Skeletal muscle tissue (tissue), 4 donors: Measurements from ENCODE around the gene S100A16. TPM values are rescaled to one million over a fixed set of nuclear protein-coding genes. Genes with fewer than 3 reads are reported as not detected.

ENCODE experiments used
- H3K27ac ChIP-seq: one replicate; pipeline ENCODE4 v1.7.0; 2013; ENCODE audit warnings: mild to moderate bottlenecking, low read depth, low read length, inconsistent platforms
- H3K27me3 ChIP-seq, 3 donors: one replicate each; pipeline ENCODE4 v1.7.0; 2013; ENCODE audit warnings: low read length in 3 of 3; ENCODE audit not compliant: control insufficient read depth in 3 of 3, insufficient read depth in 3 of 3
- H3K36me3 ChIP-seq, 3 donors: one replicate each; pipeline ENCODE4 v1.7.0; 2013; ENCODE audit warnings: low read length in 3 of 3; ENCODE audit not compliant: control insufficient read depth in 3 of 3, insufficient read depth in 3 of 3
- H3K4me1 ChIP-seq, 3 donors: one replicate each; pipeline ENCODE4 v1.7.0; 2013; ENCODE audit warnings: low read length in 3 of 3, mild to moderate bottlenecking in 3 of 3; ENCODE audit not compliant: control insufficient read depth in 3 of 3, insufficient read depth in 3 of 3
- H3K4me3 ChIP-seq, 3 donors: one replicate each; pipeline ENCODE4 v1.7.0; 2013; ENCODE audit warnings: low read length in 3 of 3
- H3K9ac ChIP-seq, 3 donors: one replicate each; pipeline ENCODE4 v1.7.0; 2013; ENCODE audit warnings: low read length in 3 of 3, mild to moderate bottlenecking in 3 of 3, moderate library complexity in 2 of 3, low read depth in 1 of 3
- H3K9me3 ChIP-seq, 3 donors: one replicate each; pipeline ENCODE4 v1.7.0; 2013; ENCODE audit warnings: low read length in 3 of 3; ENCODE audit not compliant: control insufficient read depth in 3 of 3
- total RNA-seq: library from RNA; depleted of rRNA; stranded (reverse); fragments of >200 nt; gene quantifications from one replicate; pipeline ENCODE4 v1.2.3, GENCODE V29; 2014
- donor health status: Osteomylitis.

S100A16 gene
- total RNA-seq, 1 donor from 2014 or later, result 36.0 TPM

DNA sequence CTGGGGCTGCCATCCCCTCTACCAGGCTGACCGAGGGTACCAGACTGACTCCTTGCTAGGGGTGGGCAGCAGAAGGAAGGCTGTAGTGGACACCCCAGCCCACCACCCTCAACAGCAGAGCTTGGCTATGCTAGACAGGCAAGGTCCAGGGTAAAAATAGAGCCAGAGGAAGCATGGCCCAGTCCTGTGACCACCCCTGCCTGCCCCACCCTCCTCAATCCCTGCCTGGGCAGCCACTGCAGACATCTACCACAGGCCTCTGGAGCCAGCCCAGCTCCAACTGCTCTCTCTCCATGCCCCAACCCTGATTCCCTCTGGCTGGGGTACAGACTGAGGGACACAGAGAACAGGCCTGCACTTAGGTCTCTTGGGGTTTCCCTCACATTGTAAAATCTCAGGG is 17.0 kb upstream of the S100A16 start:
- Histone ChIP-seq H3K9ac (peak overlapping the region; percentile 83 to 96 (median 85)), H3K36me3 (peaks cover 4 to 14% (median 6%) of the 10 kb centered on the region in 3 donors), H3K27ac (peak overlapping the region; percentile 91), H3K4me1 (peaks cover 56 to 73% (median 60%) of the 10 kb centered on the region in 3 donors), H3K27me3 (no peaks in the 10 kb centered on the region), H3K4me3 (peak overlapping the region; percentile 75 to 88 (median 84)), H3K9me3 (no peaks in the 10 kb centered on the region)

DNA sequence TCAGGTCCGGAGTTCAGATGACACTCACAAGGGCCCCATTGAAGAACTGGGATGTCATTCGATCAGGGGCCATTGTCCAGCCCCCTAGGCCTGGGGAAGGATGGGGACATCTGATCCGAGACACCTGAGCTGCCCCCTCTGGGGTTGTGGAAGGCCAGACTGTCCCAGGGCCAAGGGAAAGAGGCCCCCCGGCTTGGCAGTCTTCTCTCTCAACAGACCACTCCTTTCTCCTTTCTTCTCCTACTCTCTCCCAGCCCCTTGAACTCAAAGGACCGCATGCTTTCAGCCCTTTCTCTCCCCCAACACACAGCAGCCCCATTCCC is 16.4 kb upstream of the S100A16 start:
- peak overlapping the region; percentile 91 for H3K27ac ChIP-seq
- no peaks in the 10 kb centered on the region for H3K9me3 ChIP-seq
- peaks cover 4 to 14% (median 6%) of the 10 kb centered on the region in 3 donors for H3K36me3 ChIP-seq
- H3K4me1 ChIP-seq, result peaks cover 56 to 70% (median 62%) of the 10 kb centered on the region in 3 donors
- peak overlapping the region; percentile 83 to 96 (median 85) for H3K9ac ChIP-seq
- no peaks in the 10 kb centered on the region for H3K27me3 ChIP-seq
- peak overlapping the region; percentile 75 to 88 (median 84) for H3K4me3 ChIP-seq

DNA sequence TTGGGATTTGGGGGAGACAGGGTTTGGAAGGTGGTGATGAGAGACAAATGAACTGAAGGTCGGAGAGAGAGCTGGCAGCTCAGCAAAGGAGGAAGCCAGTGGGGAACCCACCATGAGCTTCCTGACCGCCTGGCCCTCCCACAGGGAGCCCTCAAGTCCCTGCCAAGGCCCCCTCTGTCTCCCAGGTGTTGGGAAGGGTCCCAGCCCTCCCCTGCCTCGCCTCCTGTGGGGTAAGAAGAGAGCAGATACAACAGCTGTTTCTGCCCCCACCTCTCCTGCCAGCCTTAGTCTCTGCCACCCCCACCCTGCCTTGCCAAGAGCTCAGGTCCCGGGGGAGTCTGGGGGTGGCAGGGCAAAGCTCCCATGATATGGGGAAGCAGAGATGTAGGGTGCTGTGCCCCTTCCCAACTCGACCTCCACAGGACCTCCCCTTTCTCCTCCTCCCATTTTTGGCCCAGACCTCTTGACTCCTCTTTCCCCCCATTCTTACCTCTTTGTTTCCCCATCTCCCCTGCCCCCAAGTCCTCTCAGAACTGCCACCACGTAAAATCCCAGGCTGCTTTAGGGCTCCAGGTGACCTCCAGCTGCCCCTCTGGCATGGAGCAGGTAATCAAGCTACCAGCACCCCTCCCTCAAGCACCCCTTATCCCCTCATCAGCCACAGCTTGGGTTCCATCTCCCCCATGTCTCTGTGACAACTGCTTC is 15.9 kb upstream of the S100A16 start:
- H3K9ac ChIP-seq, result peak overlapping the region; percentile 83 to 96 (median 85)
- H3K4me1 ChIP-seq, result peaks cover 56 to 69% (median 62%) of the 10 kb centered on the region in 3 donors
- H3K4me3 ChIP-seq, result peak overlapping the region; percentile 75 to 88 (median 84)
- no peaks in the 10 kb centered on the region for H3K9me3 ChIP-seq
- no peaks in the 10 kb centered on the region for H3K27me3 ChIP-seq
- peaks cover 4 to 14% (median 8%) of the 10 kb centered on the region in 3 donors for H3K36me3 ChIP-seq
- H3K27ac ChIP-seq, result peak overlapping the region; percentile 91

DNA sequence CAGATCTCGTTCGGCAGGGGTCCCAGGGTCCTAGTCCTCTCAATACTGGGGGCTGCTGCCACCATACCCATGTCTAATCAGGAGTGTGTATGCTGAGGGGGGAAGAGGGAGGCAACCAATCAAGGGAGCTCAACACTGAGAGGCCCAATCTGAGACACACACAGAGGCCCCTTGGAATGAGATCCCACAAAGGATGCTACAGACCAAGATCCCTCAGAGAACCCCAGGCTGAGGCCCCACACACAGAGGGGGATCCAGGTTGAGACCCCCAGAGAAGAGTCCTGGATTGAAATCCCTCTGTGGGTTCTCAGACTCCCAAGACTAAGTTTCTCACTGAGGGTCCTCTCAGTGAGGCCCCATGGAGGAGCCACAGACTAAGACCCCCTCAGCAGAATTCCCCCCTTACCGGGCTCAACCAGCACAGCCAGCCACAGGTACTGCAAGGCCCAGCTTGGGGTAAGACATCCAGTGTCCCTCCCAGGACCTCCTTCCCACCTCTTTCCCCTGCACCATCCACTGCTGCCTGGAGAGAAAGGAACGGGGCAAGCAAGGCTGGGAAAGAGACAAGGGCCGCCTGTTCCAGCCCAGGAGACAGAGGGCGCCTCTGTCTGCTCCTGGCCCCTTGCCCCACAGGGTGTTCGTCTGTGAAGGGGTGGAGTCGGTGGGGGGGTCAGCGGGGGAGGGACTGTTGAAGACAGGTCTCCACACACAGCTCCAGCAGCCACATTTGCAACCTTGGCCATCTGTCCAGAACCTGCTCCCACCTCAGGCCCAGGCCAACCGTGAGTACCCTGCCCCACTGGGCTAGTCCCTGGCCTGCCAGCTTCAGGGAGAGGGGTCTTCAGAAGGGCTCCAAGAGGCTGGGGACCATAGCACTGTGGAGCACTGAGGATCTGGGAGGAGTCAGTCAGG is 15.0 kb upstream of the S100A16 start, which contains the start of gene S100A1:
Gene S100A1 (plus strand): TSS at position 720 of the 912 bp plus-strand sequence. CDS start 2,088 bp downstream, outside the sequence.
- Histone ChIP-seq H3K9ac (peak within 1 kb of the TSS; percentile 88 to 96 (median 92)), H3K9me3 (no peaks in the 10 kb centered on the region), H3K27ac (peak within 1 kb of the TSS; percentile 91), H3K27me3 (no peaks in the 10 kb centered on the region), H3K4me1 (peaks cover 50 to 64% (median 55%) of the 10 kb centered on the region in 3 donors), H3K36me3 (peaks cover 4 to 15% (median 10%) of the 10 kb centered on the region in 3 donors), H3K4me3 (peak within 1 kb of the TSS; percentile 75 to 88 (median 84))

DNA sequence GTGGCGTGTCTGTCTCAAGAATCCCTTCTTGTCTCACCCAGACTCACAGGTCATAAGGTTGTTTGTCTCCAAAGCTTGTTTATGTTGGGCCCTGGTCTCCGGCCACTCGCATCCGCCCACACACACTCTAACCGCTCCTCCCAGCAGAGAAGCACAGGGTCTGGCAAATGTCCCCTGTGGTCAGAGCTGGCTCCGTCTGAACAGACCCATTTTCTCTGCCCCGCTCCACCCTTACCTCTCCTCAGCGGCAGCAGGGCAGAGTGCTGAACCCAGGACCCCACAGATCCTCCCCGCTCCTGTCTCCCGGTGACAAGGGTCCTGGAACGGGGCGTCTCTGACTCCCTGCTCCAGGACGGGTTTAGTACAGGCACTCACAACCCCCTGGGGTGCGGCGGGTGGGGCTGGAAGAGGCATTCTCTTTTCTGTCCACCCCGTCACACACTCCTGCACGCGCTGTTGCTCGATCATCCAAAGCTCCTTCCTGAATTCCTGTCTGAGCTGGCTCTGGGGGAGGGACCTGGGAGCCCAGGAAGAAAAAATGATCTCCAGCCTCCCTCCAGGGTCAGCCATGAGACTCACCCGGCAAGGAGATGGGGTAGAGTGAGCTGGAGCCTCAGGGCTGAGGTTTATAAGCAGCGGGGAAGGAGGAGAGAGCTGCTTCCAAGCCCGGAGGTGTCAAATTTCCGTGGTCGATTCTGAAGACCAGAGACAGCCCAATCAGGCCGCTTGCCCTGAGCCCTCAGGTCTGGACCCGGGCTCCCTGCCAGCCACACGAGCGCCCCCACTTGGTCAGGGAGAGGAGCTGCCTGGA is 14.2 kb upstream of the S100A16 start, which contains the start of gene S100A13:
Gene S100A13 (minus strand): TSS at position 602 of the 811 bp plus-strand sequence. CDS start 1,033 bp downstream, outside the sequence.
- H3K4me3 ChIP-seq, result peak within 1 kb of the TSS; percentile 75 to 88 (median 84)
- peaks cover 4 to 11% (median 11%) of the 10 kb centered on the region in 3 donors for H3K36me3 ChIP-seq
- H3K27ac ChIP-seq, result peak within 1 kb of the TSS; percentile 91
- H3K27me3 ChIP-seq, result no peaks in the 10 kb centered on the region
- H3K4me1 ChIP-seq, result peaks cover 46 to 57% (median 50%) of the 10 kb centered on the region in 3 donors
- peak within 1 kb of the TSS; percentile 88 to 96 (median 92) for H3K9ac ChIP-seq
- H3K9me3 ChIP-seq, result no peaks in the 10 kb centered on the region

DNA sequence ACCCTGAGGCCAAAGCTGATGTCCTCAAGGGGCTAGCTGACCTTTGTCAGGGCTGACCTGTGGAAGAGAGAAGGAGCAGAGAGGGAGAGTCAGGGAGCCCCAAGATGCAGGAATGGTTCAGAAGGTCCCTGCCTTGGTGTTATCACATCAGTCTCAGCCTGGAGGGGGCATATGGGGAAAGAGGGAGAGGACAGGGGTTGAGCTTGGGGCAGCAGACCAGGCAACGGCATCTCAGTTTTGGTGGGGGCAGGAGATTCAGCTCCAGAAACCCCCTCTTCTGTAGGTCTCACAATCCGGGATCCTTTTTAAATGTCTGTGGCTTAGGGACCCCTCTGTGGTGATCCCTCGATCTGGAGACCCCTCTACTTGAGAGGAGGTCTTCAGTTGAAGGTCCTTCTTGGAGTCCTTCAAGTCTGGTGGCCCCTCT is 13.6 kb upstream of the S100A16 start:
- H3K36me3 ChIP-seq, result peaks cover 4 to 10% (median 7%) of the 10 kb centered on the region in 3 donors
- H3K27ac ChIP-seq, result peak overlapping the region; percentile 91
- H3K27me3 ChIP-seq, result no peaks in the 10 kb centered on the region
- no peaks in the 10 kb centered on the region for H3K9me3 ChIP-seq
- H3K9ac ChIP-seq, result peak overlapping the region; percentile 88 to 96 (median 92)
- H3K4me3 ChIP-seq, result peak overlapping the region; percentile 69 to 86 (median 81)
- H3K4me1 ChIP-seq, result peaks cover 44 to 57% (median 49%) of the 10 kb centered on the region in 3 donors

DNA sequence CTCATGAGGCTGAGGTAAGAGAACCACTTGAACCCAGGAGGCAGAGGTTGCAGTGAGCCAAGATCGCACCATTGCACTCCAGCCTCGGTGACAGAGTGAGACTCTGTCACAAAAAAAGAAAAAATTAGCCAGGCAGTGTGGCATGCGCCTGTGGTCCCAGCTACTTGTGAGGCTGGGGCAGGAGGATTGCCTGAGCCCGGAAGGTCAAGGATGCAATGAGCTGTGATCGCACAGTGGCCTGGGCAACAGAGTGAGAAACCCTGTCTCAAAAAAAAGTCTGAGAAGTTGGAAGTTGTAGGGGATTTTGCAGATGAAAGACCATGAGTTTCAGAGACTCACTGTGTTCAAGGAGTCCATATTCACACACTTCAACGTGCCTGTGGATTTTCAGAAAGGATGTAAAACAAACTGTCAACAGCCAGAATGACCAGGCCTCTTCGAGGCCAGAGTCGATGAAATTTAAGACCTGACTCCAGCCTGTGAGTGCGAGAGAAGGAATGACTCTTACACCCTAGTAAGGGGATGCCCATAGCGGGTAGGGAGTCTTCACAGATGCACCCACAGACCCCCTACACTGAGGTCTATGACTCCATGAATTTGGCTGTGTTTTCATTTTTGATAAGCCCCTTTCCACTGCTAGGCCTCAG is 12.2 kb upstream of the S100A16 start:
- peaks cover 4 to 7% (median 5%) of the 10 kb centered on the region in 3 donors for H3K36me3 ChIP-seq
- H3K4me1 ChIP-seq, result peaks cover 30 to 44% (median 35%) of the 10 kb centered on the region in 3 donors
- no peaks in the 10 kb centered on the region for H3K9me3 ChIP-seq
- peak overlapping the region in 1 of 3 donors; percentile 35 for H3K4me3 ChIP-seq
- no peak overlapping the region for H3K9ac ChIP-seq
- H3K27me3 ChIP-seq, result no peaks in the 10 kb centered on the region
- H3K27ac ChIP-seq, result no peak overlapping the region

DNA sequence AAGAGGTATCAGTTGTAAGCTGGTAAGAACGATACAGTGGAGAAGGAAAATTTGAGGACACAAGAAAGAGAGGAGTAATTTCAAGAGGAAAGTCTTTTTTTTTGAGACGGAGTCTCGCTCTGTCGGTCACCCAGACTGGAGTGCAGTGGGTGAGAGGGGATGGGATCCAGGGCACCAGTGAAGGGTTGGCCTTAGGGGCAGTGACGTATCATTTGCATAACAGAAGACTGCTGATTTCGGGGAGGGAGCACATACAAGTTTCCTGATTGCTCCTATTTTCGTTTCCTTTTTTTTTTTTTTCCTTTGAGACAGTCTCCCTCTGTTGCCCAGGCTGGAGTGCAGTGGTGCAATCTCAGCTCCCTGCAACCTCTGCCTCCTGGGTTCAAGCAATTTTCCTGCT is 10.2 kb upstream of the S100A16 start:
- Histone ChIP-seq H3K9me3 (no peaks in the 10 kb centered on the region), H3K27me3 (no peaks in the 10 kb centered on the region), H3K4me3 (no peak overlapping the region), H3K9ac (no peak overlapping the region), H3K27ac (no peak overlapping the region), H3K36me3 (peaks cover 7 to 10% (median 8%) of the 10 kb centered on the region in 3 donors), H3K4me1 (peaks cover 21 to 26% (median 25%) of the 10 kb centered on the region in 3 donors)

DNA sequence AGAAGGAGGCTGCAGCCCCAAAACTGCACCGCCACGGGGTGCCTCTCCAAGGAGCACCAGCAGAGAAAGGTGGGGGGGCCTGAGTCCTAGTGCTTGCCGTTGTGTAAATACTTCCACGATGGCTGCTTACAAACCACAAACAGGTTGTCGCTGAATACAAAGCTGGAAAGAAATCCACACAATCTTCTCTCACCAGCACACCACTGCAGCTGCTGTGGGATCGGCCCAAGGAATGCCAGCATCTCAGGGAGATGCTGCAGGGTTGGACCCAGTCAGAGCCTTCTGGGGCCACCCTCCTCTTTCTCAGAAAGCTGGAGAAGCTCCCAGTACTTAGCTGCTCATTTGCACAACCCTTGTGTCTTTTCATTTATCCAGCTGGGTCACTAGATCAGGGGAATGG is 6.2 kb upstream of the S100A16 start:
- Histone ChIP-seq H3K4me3 (no peak overlapping the region), H3K36me3 (peaks cover 4 to 10% (median 6%) of the 10 kb centered on the region in 3 donors), H3K27ac (no peak overlapping the region), H3K4me1 (peaks cover 3 to 18% (median 17%) of the 10 kb centered on the region in 3 donors), H3K9ac (no peak overlapping the region), H3K9me3 (no peaks in the 10 kb centered on the region), H3K27me3 (no peaks in the 10 kb centered on the region)
